ENCODE data around the gene SLC4A8.
A peak's percentile ranks its signal among the peaks of the same experiment; 100 is the strongest.

The SLC4A8 gene

DNA sequence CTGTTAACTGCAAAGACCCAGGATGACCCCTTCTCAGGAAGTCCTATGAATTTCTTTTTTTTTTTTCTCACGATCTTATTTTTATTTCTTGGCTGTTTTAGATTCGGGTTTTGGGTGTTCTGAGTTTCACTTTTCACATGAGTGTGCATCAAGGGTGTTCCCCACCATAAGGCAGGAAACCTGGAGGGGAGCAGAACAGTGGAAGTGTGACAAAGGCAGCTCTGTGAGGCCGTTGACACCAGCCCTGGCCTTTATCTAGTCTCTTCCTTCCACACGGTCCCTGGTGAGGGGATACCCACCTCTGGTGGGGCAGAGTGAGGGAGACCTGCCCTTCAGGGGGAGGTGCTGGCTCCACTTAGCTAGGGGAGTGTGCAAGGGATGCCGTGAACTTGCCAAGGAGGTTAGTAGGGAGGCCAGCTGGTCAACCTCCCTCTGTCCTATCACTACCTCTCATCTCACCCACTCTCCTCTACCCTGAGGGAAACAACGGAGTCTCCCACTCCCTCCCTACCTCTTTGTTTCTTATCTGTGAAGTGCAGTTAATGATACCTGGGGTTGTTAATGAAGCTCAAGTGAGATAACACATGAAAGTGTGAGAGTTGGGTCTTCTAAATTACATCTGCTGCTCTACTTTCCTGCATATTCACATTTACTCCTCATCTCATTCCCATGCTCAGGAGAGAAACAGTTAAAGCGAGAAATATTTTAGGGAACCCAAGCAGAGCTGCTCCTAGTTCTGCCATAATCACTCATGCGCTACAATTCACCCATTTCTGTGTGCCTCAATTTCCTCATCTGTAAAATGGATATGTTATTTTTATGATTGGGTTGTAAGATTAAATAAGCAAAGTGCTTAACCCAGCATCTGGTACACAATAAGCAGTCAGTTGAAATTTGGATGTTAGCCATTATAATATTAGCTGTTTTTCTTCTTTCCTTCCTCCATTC, 29.1 kb upstream of the SLC4A8 start:
- DNase-seq: peak; percentile 26

DNA sequence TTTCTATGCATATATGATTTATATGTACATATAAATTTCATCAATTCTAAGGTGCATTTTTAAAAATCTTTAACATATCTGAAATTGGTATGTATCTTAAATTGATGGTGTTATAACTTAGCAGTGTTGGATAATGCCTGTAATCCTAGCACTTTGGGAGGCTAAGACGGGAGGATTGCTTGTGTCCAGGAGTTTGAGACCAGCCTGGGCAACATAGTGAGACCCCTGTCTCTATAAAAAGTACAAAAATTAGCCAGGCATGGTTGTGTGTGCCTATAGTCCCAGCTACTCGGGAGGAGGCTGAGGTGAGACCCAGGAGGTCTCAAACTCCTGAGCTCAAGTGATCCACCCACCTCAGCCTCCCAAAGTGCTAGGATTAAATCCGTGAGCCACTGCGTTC, 27.0 kb upstream of the SLC4A8 start:
- DNase-seq: no peak

DNA sequence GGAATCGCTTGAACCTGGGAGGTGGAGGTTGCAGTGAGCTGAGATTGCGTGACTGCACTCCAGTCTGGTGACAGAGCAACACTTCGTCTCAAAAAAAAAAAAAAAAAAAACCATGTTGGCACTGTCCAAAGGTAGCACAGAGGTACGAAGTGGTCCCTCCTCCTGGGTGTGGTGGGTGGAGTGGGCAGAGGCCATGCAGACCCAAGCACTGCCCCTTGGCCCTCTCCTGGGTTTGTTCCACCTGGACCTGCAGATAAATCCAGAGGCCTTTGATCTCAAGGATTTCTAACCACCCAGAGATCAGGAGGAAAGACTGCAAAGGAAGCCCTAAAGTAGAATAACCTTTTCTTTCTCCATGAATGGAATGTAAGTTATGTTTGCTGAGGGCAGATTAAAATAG, 24.7 kb upstream of the SLC4A8 start:
- DNase-seq: no peak

DNA sequence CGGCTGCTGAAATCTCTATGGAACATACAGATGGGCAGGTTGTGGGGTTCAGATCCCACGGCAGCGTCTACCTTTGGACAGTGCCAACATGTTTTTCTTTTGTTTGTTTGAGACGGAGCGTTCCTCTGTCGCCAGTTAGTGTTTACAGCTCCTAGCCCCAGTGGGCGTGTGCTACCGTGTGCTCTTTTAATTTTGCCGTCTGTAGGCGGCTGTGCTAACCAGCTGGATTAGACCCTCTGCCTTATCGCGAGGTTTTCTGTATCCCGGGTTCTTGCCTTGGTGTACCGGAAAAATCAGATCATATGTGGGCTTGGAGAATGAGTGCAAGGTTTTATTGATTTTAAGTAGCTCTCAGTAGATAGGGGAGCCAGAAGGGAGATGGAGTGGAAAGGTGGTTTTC, 23.6 kb upstream of the SLC4A8 start:
- DNase-seq: no peak

DNA sequence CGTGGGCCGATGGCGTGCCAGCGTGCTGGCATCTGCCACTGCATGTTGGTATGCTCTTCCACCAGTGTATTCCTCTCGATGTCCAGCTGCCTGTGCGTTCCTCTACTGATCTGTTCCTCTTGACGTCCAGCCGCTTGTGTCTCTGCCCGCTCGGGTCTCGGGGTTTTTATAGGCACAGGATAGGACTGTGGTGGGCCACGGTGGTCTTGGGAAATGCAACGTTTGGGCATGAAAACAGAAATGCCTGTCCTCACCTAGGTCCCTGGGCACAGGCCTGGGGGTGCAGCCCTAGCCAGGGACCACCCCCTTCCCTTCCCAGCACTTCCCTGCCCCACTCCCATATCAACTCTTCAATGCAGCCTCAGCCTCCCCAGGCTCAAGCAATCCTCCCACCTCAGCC, 23.1 kb upstream of the SLC4A8 start:
- DNase-seq: no peak

DNA sequence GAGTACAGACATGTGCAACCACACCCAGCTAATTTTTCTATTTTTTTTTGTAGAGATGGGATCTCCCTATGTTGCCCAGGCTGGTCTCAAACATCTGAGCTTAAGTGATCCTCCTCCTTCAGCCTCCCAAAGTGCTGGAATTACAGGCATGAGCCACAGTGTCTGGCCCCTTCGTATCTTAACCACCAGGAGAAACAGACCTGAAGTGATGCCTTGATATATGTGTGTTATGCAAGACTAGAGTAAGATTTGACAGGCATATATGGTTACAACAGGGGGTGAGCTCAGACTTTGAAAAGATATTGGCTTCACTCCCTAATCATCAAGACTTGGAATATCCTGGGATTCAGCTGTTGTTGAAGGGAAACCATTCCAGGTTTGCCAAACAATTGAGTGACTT, 22.7 kb upstream of the SLC4A8 start:
- no peak for DNase-seq

DNA sequence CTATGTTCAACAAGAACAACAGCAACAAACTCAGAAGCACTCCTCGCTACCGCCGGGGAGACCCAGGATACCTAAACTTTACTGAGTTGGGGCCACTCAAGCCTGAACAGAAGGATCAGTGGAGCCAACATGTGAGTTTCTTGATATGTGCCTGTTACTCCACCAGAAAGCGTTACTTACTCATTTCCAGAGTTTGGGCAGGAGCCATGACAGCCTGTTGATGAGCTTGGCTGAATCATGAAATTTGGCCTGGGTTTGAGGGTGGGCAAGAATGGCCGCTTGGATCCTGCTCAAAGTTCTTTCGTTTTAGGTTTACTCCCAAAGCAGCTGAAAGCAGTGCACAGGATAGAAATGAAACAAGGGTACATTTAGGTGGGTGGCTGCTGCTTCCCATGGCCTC, 21.5 kb upstream of the SLC4A8 start:
- DNase-seq: no peak

DNA sequence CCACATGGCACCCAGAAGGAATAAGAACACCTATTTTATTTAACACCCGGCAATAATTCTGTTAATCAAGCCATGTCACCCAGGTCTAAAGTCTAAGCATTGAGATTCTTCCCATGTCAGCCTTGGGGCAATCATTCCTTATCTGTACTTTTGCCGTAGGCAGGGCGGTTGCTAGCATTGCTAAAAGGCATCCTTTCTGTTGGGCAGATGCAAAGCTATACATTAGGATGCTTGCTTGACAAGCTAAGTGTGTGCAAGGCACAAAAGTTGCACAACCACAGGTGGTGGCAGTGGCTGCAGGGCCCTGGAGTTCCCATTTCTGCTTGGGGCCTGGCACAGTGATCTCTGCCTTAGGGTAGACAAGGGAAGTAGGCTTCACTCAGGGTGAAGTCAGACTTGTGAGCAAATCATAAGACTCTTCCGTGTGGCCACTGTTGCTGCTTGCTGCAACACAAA, 20.9 kb upstream of the SLC4A8 start:
- DNase-seq: no peak

DNA sequence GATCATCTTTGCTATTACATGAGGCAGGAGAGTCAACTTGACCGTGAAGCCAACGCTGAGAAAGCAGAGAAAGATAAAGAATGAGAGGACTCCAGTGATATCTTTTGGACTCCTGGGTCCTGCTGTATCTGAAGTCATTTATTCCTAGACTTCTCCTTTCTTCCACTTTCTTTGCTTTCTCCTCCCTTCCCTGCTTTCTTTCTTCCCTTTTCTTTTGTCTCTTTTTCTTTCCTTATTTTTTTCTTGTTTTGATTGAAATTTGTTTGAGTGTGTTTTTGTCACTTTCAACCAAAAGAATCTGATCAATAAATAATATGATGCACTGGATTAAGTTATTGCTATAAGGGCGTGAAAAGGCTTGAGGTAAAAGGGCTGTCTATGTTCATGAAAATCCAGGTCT, 20.0 kb upstream of the SLC4A8 start:
- DNase-seq: no peak

DNA sequence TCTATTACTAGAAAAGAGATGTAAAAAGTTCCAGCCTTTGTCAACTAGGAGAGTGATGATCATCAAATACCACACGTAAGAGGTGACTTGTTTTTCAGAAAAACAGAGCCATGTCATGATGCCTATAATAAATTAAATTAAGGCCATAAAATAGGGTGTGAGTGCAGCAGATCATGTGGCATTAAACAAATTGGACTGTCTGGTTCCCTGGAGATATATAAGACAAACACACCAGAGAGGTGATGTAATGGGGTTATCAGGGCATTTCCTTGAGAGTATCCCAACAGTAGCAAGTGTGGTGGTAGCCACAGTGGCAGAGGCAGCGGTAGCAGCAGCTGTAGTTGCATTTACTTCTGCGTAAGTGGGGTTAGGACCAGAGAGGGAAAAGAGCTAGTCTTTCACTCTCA, 18.8 kb upstream of the SLC4A8 start:
- DNase-seq: no peak

DNA sequence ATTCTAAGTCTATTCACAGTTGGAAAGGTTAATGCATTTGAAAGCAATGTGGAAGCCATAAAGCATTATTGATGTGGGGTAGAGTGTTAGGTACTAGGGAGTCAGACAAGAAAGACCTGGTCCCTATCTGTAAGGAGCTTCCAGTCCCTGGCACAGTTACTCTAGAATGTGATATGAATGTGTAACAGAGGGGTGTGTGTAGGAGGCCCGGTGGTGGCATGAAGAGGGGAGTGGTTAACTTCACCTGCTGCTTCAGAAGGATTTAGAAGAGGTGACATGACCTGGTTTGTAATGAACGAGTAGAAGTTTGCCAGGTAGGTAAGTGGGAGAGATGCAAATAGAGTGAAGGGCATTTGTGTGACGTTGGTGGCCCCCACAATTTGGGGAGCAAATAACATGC, 18.3 kb upstream of the SLC4A8 start:
- DNase-seq: no peak

DNA sequence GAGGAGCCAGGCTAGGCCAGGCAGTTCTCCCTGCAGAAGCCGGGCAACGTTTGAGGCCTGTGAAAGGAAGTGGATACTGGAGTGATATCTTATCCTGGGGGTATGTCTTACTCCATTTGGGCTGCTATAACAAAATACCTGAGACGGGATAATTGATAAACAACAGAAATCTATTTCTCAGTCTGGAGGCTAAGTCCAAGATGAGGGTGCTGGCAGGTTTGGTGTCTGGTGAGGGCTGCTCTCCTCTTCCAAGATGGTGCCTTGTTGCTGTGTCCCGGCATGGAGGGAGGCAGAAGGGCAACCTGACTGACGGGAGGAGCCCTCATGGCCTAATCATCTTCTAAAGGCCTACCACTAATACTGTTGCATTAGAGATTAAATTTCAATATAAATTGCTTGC, 17.8 kb upstream of the SLC4A8 start:
- no peak for DNase-seq

DNA sequence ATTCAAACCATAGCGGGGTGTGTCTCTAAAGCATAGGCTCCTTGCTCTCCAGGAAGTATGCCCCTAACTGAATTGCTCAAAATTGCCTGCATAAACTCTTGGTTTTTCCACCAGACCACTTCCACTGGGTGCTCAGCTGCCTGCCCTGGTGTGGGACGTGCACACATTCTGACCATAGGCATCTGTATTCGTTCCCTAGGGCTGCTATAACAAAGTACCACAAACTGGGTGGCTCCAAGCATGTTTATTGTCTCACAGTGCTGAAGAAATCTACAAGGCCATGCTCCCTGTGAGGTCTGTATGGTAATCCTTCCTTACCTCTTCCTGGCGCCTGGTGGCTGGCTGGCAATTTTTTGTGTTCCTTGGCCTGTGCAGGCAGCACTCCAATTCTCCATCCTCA, 17.0 kb upstream of the SLC4A8 start:
- DNase-seq: no peak

DNA sequence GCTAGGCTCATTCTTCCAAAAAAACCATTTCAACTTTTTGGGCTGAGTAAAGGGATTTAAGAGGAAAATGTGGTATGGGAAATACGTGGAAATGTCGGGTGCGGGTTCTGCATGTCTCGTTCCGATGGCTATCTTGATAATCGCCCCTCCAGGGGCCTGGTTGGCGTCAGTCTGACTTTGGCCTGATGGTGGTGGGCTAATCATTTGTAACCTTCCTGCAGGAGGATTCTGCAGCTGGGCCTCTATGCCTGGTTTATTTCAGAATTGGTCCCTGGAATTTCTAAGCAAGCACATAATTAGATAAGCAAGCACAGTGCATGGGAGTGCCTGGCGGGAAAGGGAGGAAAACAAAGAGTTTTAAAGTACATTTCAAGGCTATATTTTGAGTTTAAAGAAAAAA, 14.8 kb upstream of the SLC4A8 start:
- DNase-seq: no peak

DNA sequence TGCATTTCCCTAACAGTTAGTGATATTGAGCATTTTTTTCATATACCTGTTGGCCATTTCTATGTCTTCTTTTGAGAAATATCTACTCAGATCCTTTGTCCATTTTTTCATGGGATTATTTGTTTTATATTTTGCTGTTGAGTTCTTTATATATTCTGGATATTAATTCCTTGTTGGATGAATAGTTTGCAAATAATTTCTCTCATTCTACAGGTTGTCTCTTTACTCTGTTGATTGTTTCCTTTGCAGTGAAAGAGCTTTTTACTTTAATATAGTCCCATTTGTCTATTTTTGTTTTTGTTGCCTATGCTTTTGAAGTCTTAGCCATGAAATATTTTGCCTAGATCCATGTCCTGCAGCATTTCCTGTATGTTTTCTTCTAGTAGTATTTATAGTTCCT, 11.5 kb upstream of the SLC4A8 start:
- no peak for DNase-seq

DNA sequence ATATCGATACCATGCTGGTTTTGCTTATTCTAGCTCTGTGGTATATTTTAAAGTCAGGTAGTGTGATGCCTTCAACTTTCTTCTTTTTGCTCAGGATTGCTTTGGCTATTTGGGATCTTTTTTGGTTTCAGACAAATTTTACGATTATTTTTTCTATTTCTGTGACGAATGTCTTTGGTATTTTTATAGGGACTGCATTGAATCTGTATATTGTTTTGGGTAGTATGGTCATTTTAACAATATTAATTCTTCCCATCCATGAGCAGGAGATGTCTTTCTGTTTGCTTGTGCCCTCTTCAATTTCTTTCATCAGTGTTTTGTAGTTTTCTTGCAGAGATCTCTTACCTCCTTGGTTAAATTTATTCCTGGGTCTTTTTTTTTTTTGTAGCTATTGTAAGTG, 10.8 kb upstream of the SLC4A8 start:
- no peak for DNase-seq

DNA sequence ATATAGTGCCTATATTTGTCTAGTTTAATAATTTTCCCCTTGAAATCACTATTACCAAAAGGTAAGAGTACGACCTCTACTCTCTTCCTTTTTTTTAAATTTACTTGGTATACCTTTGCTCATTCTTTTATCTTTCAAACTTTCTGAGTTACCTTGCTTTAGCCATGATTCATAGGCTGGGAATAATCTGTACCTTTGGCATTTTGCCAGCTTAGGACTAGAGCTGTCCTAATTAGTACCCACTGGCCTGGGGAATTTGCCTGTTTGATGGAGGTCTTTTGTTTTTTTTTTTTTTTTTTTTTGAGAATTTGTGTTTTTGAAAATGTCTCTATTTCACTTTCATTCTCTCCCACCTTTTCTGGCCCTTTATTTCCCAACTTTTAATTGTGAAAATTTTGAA, 8.7 kb upstream of the SLC4A8 start:
- DNase-seq: no peak

DNA sequence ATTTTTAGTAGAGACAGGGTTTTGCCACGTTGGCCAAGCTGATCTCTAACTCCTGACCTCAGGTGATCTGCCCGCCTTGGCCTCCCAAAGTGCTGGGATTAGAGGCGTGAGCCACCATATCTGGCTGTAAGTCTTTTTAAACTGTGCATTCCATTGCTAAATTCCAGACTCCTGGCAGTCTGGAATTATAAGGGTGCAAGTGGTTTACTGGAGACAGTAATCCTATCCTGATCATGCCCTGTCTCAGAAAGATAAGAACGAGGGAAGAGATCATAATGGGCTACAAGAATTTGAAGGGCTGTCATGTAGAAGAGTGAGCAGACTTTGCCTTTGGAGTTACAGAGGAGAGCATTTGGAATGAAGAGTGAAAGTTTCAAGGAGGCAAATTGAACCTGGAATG, 6.8 kb upstream of the SLC4A8 start:
- no peak for DNase-seq

DNA sequence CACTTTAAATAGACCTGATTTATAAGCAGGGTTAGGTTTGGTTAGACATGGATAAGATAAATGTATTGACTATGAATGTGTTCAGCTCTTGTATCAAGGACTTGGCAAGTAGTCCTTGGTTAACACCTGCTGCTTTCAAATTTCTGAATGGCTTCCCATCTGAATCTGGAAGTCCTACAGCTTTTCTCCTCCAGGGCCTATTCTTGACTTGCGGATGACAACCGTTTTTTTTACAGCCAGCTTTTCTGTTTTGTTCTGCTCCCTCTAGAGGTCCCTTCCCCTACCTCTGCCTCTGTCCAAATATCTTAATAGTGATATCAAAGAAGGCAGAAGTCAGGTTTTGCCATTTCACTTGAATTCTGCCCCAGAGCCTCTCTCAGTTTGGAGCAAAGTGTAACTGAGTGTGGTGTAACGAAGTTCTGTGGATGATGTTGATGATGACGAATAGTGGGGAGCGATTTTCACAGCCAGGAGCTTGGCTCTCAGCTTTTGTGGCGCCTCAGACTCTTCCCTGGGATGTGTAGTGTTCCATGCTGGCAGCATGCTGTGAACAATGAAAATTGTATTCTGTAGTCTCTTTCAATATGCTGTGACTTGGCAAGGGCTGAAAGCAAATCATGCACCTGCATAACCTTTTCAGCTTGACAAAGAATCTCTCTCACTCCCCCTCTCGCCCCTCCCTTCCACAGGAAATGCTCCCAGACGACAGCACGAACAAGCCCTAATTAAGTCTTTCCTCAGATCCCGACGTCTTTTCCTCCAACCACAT, 5.0 kb upstream of the SLC4A8 start:
- DNase-seq: no peak

DNA sequence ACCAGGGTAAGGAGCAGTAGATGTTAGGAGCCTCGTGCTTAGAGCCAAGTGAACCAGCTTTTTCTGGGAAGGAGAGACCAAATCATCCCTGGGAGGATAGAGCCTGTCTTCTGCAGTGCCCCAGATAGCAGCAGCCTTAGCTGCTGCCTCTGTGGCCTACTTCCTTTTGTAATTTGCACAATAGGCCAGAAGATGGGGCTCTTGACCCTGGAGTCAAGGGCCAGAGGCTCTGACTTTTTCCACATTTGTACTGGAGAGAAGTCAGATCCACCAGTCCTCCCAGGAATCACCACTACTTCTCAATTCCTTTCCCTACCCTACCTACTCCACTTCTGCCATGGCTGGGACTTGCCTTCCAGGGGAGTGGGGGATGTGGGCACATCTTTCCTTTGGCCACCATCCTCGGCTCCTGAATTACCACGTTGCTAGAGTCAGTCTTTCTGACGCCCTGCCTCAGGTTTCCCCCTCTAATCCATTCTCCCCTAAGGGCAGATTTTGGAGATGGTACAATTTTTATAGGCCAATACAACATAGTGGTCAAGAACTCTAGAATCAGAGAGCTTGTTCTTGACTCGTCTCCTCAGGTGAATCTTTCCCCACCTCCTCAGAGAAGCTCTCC, 3.3 kb upstream of the SLC4A8 start:
- DNase-seq: no peak

DNA sequence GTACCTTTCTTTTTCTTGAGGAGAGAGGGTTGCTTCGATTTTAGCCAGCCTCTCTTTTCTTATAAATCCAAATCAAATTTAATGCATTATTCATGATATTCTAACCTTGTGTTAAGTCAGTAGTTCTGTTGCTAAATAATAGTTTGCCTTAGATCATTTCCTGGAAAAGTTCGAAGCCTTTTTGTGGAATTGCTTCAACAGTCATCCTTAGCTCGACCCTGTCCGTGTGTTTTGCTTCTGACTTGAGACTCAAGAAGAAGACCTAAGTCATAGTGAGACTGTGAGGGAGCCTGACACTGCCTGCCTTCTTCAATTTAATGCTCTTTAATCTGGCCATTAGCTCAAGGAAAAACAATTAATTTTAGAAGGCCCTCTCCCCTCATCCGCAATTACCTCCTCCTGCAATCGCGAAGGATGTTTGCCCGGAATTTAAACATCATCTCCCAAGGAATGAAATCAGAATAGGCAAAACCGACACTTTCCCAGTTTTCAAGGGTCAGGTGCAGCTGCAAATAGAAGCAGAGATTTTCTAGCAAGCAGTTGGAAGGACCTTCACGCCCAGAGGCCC, 453 bp upstream of the SLC4A8 start:
- DNase-seq: no peak

DNA sequence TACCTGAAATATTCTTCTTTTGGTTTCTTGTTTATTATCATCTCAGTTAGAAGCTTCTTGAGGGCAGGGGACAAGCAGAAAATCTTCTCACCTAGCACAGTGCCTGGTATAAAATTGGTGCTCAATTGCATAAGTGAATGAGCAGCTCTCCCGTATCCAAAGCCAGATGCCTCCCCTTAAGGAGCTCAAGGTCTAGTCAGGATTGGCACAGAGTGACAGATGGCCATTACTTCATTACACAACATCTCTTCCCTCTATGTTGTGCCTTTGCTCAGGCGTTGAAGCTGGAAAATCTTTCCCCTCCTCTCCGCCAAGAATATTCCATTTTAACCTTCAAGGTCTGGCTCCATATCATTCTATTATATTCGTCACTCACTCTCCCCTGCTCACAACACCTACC, 3.6 kb downstream of the SLC4A8 start:
- DNase-seq: no peak

DNA sequence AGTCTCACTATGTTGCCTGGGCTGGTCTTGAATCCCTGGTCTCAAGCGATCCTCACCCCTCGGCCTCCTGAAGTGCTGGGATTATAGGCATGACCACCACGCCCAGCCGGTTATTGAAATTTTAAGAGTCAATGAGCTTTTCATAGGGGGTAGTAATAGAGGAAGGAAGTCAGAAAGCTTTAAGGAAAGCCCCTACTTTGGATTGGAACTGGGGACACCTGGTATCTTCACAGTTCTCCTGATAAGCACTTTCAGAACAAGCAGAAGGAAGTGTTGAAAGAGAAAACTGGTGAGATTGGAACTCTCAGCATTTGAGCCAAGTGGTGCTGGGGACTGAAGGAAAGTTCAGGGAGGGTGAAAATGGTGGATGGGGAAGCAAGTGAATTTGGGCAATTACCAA, 5.1 kb downstream of the SLC4A8 start:
- no peak for DNase-seq

All from activated CD4-positive, CD25-positive, alpha-beta regulatory T cell treated with anti-CD3 and anti-CD28 coated beads, Interleukin-2, amount 50 U/mL, for 72 hours (primary cell).